Kidney tubule cell (primary cell): ENCODE results near the gene TRIM17.
"Not testable (repeated sequence)": the region's sequence is repeated elsewhere in the genome, so short reads cannot be mapped to it uniquely, and the experiment has no call there.

Experiments
- DNase-seq: peaks from one replicate; pipeline ENCODE4 v3.0.0-alpha.2; 2018; ENCODE audit warnings: low spot score

The TRIM17 gene

DNA sequence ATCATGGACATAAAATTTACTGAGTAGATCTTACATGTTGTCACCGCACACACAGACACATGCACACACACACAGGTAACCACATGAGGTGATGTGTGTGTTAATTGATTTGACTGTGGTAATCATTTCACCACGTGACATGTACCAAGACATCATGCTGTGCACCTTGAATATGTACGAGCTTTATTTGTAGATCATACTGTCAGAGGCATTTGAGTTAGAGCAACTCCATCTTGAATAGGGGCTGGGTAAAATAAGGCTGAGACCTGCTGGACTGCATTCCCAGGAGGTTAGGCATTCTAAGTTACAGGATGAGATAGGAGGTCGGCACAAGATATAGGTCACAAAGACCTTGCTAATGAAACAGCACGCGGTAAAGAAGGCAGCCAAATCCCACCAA, 31.7 kb upstream of the TRIM17 start:
- DNase-seq: no peak

GRCh38 chr1:228446852-228447251, 30.2 kb upstream of the TRIM17 start:
- no peak for DNase-seq

- DNase-seq: peak; percentile 37
These were observed 29.4 kb upstream of the TRIM17 start for GRCh38 chr1:228445843-228446650.

- no peak for DNase-seq
These were observed 28.8 kb upstream of the TRIM17 start for GRCh38 chr1:228445490-228445842.

DNA sequence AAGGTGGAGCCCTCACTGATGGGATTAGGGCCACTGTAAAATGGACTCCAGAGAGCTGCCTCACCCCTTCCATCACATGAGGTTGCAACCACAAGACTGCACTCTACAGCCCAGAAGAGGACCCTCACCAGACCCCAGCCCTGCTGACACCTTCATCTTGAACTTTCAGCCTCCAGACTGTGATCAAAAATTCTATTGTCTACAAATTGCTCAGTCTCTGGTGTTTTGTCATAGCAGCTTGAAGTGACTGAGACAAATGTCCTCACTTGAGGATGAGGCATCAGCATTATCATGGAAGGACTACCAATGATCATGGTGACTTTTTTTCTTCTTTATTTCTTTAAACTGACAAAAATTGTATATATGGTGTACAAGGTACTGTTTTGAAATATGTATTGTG, 26.7 kb upstream of the TRIM17 start:
- DNase-seq: no peak

DNA sequence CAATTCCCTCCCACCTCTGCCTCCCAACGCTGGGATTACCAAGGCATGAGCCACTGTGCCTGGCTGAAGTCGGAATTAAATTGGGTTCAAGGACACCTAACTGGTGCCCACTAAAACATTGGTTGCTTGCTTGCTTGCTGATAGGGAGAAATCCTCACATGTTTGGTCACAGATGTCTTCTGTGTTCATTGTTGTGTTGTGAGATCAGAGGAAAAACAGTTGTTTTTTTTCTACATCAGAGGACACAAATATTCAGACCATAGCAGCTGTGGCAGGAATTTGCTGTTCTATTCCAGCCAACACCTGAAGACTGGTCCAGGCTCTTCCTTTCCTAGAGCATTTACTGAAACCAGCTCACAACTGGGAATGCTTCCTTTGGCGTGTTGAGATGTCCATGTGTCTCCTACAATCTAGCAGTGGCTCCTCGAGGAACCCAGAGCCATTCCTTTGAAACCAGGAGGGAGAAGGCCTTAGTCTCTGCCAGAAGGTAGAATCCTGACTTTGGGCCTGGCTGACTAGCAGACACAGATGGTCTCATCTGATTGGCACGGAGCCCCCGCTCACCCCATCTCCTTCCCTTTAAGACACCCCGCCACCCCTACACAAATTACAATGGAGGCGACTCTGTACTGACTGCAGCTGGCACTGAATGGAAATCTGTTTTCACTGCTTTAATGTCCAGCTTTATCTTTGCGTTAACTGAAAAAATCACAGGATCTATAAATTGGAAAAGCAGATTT, 24.3 kb upstream of the TRIM17 start:
- DNase-seq: no peak

DNA sequence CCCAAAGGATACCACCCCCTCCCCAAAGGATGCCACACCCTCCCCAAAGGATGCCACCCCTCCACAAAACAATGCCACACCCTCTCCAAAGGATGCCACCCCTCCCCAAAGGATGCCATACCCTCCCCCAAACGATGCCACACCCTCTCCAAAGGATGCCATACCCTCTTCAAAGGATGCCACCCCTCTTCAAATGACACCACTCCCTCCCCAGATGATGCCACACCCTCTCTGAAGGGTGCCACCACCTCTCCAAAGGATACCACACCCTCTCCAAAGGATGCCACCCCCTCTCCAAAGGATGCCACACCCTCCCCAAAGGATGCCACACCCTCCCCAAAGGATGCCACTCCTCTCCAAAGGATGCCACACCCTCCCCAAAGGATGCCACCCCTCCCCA, 21.6 kb upstream of the TRIM17 start:
- no peak for DNase-seq

DNA sequence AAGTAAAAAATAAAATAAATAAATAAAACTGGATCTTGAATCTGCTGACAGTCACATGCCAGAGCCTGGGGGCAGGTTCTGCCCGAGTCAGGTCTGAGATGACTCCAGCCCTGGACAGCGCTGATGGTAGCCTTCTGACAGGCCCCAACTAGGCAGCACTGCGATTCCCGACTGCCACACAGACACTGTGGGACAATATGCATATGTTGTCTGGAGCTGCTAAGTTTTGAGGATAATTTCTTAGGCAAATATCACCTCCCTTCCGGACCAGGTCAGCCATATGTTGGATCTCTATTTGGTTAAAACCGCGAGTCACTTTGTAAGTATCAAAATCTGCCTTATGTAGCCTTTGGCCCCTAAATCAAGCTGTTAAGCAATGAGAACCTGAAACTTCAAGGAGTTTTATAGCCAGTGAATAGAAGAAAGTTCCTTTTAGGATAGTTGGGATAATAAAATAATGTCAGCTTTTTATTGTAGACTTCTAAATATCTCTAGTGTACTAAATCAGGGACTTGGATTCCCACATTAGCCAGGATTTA, 20.8 kb upstream of the TRIM17 start:
- no peak for DNase-seq

DNA sequence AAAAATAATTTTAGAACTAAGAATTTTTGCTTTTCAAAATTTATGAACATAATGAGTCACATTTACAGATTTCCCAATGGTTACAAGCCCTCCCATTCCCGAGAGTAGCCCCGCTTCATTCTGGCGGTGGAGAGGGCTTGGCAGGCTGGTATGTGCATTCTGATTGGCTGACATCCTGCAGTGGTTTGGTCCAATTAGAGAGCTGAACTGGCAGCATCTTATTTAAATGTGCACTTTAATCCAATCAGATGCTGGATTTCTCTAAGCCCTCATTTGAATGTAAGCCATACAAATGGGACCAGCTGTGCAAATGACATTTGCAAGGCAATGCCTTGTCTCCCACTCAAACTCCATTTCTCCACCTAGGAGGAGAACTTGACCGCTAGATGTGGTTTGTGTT, 18.0 kb upstream of the TRIM17 start:
- DNase-seq: no peak

DNA sequence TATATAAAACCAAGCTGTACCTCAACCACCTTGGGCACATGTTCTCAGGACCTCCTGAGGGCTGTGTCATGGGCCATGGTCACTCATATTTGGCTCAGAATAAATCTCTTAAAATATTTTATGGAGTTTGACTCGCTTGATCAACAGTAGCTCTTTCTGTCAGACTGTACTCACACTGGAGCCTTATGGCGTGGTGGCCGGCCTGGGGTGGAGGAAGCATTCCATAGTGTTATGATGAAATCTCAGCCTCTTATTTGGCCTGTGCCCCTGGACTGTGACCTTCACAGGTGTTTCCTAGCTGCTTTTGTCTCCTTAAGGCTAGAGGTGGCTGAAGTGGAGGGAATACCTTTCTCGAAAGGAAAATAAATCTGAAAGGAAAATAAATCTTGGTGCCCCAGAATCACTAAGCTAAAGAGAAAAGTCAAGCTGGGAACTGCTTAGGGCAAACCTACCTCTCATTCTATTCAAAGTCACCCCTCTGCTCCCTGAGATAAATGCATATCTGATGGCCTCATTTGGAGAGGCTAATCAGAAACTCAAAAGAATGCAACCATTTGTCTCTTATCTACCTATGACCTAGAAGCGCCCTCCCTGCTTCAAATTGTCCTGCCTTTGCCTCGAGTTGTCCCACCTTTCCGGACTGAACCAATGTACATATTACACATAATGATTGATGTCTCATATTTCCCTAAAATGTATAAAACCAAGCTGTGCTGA, 16.8 kb upstream of the TRIM17 start:
- DNase-seq: not testable (repeated sequence)

- no peak for DNase-seq
These were observed 13.6 kb upstream of the TRIM17 start for GRCh38 chr1:228430243-228430642.

DNA sequence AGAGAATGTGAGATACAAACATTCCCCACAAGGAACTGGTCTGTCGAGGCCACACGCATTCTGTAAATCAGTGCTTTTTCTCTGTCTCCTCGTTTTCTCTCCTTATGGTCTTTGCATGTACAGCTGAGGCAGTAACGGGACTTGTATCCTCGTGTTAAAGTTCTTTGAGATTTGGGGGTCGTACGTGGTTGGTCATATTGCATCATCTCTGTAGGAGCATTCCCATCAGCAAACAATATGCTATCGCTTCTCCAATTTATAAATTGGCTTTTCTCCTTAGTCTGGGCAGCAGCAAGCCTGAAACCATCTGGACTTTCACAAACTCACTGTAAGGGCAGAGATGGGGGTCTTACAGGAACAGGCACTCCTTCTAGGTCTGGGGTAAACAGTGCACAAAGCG, 13.0 kb upstream of the TRIM17 start:
- DNase-seq: no peak

- no peak for DNase-seq
These were observed 12.3 kb upstream of the TRIM17 start for GRCh38 chr1:228429007-228429406.

DNA sequence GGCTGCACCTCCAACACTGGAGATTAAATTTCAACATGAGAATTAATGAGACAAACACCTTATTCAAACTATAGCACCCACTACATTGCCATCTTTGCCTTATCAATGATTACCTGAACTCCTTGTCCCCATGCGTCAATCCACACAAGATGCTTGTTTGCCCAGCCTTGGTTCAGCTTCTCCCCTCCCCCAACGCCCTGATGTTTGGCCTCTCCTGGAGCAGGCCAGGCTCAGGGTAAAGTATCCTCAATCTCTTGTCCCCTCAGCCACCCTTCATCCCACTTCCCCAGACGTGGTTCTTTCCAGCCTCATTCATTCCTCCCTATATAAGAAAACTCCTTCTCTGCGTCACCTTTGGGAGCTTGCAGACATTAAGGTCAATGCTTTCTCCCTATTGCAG, 11.8 kb upstream of the TRIM17 start:
- no peak for DNase-seq

- no peak for DNase-seq
These were observed 10.0 kb upstream of the TRIM17 start for GRCh38 chr1:228426518-228427175.

DNA sequence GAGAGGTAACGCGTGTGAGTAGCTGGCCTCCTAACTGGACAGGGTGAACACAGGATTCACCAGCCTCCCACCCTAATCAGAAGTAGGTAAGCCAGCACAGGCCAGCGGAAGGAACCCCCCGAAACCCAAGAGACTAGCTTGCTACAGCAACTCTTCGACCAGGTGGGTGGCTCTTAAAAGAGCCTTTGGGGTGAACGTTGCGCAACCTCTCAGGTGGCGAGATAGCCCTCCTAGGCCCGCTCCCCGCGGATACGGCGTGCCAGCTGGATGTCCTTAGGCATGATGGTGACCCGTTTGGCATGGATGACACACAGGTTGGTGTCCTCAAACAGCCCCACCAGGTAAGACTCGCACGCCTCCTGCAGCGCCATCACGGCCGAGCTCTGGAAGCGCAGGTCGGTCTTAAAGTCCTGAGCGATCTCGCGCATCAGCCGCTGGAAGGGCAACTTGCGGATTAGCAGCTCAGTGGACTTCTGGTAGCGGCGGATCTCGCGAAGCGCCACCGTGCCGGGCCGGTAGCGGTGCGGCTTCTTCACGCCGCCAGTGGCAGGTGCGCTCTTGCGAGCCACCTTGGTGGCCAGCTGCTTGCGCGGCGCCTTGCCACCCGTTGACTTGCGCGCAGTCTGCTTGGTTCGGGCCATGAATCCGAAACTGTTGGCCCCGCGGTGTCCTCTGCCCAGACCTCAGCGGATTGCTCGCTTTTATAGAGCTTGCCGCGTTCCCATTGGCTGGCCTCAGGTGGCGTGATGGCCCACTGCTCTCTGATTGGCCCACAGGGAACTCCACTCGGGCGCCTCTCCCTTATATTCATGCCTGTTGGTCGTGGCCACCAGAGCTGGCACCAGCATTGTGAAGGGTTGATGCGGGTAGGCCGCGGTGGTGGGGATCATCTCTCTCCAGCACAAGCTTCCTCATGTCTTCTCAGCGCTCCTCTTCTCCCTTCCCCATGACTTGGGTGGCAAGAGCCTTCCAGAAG, 8.3 kb upstream of the TRIM17 start:
- DNase-seq: no peak

- DNase-seq: no peak
These were observed 6.9 kb upstream of the TRIM17 start for GRCh38 chr1:228423404-228424053.

DNA sequence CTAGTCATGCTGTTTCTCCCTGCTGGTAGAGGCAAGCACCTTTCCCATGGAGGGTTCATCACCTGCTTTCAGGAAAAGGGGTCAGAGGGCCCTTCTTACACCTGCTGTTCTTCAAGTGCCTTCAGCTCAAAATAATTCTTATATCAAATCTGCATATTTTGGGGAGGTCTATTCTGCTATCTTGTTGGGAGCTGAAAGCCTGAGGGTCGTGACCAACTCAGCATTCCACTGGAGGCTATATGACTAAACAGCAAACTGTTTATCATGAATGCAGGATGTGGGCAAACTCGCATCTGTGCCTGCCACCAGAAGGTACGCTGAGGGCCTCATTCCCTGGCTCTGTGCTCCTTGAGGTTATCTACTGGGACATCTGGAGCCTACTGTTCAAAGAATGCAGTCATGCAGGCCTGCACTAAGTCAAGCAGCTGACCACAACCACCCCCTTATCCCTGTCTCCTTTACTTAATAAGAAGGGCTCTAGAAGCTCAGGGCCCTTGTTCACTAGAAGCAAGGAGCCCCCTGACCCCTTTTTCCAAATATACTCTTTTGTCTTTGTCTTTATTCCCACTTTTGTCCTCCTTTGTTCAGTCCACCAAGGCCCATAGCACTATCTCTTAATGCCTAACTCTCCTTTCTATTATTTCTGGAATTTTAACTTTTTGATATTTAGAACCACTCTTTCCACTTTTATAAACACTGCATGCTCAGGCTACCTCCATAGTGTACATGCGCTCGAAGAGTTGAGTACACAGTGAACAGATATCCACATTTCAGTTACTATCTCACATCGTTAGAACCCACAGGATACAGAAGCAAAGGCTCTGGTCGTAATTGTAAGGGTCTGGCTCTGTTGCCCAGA, 4.5 kb upstream of the TRIM17 start:
- DNase-seq: peak; percentile 11

GRCh38 chr1:228417483-228418203, 982 bp upstream of the TRIM17 start:
- DNase-seq: peak; percentile 61
